RWPE1 (cell line): ENCODE measurements around the gene PHC2.

Experiments used
- CTCF ChIA-PET: fragments of 350-600 bp; sonication (Branson Sonifier 250); formaldehyde crosslinking; extraction: SDS; loops from one replicate; lab custom pipeline; 2021; lab: Yijun Ruan, JAX
- POLR2A ChIA-PET: fragments of 400-600 bp; formaldehyde crosslinking; extraction: SDS; loops from one replicate; lab custom pipeline; 2020; ENCODE audit warnings: antibody characterized with exemption; ENCODE audit not compliant: low non-redundant PET; lab: Yijun Ruan, JAX
- DNase-seq: peaks from one replicate; pipeline ENCODE4 v3.0.0; 2012; ENCODE audit warnings: low spot score
- H3K27ac ChIP-seq: fragments of 450-650 bp; 2 replicates; pipeline ENCODE4 v1.5.1; 2017
- TF ChIP-seq, protein P1 (sequence below): fragments of 450-650 bp; conservative IDR thresholded peaks from 2 replicates; pipeline ENCODE4 v1.5.1; 2017; ENCODE audit warnings: low read depth, mild to moderate bottlenecking

Gene PHC2

DNA sequence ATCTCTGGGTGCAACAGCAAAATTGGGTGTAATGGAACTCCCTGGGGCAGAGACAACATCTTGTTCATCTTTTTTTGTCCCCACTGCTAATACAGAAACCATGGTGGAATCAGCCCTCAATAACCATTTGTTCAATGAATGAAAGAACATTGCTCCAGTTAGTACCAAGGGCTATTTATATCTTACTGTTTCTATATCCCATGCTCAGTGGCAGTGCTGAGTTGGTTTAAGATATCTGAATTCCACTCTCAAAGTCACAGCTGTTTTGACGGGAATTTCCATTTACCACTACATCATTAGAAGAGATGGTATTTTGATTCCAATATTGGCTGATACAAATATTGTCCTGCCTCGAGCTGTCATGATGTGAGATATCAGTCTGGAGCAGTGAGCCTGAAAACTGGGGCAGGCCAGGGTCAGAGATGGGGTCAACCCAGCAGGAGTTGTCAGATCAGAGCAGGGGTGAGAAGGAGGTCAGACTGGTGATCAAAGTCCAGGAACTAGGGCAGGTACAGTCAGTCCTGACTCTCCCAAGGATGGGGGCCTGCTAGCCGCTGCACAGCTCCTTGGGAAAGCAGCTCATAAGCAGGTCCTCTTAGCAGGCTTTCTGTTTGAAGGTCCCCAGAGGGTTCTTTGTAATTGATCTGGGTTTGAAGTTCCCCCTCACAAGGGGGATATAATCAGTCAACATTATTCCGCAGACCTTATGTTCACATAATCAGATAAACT is 5.8 kb upstream of the PHC2 start:
- no peak for DNase-seq
- ChIA-PET CTCF (interaction anchor here (0.6 kb wide), 1 partner anchor 24 kb away, joined by 3 read pairs; no protein-coding TSS in a partner anchor), POLR2A (no interaction called here)

DNA sequence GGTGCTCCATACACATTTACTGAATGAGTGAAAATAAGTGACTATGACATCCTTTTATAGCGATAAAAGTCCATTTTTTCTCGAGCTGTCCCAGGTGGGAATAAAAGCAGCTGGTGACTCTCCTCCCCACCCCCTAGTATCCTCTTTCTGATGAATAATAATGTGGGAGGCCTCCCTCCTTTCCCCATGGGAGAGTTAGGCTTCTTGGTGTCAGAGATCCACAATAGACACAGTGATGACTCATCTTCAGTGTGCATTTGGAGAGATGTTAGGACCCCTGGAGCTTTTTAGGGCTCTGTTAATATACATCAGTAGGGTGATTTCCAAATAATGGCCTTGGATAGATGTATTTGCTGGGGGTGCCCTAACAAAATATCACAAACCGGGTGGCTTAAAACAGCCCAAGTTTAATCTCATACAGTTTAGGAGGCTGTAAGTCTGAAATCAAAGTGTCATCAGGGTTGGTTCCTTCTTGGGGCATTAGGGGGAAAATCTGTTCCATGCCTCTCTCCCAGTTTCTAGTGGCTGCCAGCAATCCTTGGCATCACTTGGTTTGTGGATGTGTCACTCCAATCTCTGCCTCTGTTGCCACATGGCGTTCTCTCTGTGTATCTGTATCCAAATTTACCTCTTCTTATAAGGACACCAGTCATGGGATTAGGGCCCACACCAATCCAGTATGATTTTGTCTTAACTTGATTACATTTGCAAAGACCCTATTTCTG is 4.4 kb upstream of the PHC2 start:
- TF ChIP-seq, protein P1, sequence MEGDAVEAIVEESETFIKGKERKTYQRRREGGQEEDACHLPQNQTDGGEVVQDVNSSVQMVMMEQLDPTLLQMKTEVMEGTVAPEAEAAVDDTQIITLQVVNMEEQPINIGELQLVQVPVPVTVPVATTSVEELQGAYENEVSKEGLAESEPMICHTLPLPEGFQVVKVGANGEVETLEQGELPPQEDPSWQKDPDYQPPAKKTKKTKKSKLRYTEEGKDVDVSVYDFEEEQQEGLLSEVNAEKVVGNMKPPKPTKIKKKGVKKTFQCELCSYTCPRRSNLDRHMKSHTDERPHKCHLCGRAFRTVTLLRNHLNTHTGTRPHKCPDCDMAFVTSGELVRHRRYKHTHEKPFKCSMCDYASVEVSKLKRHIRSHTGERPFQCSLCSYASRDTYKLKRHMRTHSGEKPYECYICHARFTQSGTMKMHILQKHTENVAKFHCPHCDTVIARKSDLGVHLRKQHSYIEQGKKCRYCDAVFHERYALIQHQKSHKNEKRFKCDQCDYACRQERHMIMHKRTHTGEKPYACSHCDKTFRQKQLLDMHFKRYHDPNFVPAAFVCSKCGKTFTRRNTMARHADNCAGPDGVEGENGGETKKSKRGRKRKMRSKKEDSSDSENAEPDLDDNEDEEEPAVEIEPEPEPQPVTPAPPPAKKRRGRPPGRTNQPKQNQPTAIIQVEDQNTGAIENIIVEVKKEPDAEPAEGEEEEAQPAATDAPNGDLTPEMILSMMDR, result no peak
- CTCF ChIA-PET, result interaction anchor here (0.7 kb wide), 1 partner anchor 19 kb away, joined by 3 read pairs; no protein-coding TSS in a partner anchor
- no peak for DNase-seq
- POLR2A ChIA-PET, result no interaction called here
- no peak overlapping the region for H3K27ac ChIP-seq

More for the DNA sequence above, 5.8 kb upstream of the PHC2 start:
- no peak overlapping the region for H3K27ac ChIP-seq
- TF ChIP-seq, protein P1, result no peak

- CTCF ChIA-PET, result interaction anchor here (1.6 kb wide), 1 partner anchor 36 kb away, joined by 4 read pairs; no protein-coding TSS in a partner anchor
- POLR2A ChIA-PET, result no interaction called here
- no peak overlapping the region for H3K27ac ChIP-seq
- TF ChIP-seq, protein P1, result no peak
- DNase-seq, result no peak
These were observed 3.5 kb upstream of the PHC2 start for GRCh38 chr1:33434363-33434750.

DNA sequence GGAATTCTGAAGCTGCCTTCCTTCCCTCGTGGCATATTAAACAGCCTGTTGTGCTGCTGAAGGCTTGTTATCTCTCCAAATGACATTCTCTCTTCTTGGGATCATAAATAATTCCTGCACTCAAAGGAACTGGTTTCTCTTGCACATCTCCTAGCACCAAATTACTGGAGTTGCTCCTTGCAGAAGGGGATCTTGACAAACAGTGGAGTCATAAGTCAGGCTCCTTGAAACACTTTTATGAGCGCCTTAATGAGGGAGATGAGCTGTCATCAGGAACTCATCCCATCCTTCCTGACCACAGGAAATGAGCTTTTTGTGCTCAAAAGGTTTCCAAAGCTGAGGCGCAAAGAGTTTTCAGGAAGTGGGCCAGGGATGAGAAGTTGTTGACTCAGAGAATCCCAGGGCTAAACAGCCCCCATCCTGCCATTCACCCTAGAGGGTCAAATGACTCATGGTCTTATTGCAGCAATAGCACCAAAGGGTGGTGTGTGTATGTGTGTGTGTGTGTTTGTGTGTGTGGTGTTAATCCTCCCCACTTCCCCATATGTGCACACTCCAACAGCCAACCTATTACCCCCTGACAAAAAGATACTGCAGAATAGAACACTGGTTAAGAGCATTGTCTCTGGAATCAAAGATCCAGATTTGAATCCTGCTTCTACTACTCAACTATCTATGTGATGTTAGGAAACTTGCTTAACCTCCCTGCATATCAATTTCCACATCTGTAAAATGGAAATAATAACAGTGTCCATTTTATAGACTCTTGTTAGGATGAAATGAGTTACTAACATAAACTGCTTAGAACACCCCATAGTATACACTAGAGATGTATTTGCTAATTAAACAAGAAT is 2.8 kb upstream of the PHC2 start:
- POLR2A ChIA-PET, result no interaction called here
- H3K27ac ChIP-seq, result peak overlapping the region; percentile 50; the same call in 1 of the 2 replicates
- TF ChIP-seq, protein P1, result no peak
- DNase-seq, result peak; percentile 96
- CTCF ChIA-PET, result interaction anchor here (1.6 kb wide), 1 partner anchor 37 kb away, joined by 4 read pairs; no protein-coding TSS in a partner anchor

DNA sequence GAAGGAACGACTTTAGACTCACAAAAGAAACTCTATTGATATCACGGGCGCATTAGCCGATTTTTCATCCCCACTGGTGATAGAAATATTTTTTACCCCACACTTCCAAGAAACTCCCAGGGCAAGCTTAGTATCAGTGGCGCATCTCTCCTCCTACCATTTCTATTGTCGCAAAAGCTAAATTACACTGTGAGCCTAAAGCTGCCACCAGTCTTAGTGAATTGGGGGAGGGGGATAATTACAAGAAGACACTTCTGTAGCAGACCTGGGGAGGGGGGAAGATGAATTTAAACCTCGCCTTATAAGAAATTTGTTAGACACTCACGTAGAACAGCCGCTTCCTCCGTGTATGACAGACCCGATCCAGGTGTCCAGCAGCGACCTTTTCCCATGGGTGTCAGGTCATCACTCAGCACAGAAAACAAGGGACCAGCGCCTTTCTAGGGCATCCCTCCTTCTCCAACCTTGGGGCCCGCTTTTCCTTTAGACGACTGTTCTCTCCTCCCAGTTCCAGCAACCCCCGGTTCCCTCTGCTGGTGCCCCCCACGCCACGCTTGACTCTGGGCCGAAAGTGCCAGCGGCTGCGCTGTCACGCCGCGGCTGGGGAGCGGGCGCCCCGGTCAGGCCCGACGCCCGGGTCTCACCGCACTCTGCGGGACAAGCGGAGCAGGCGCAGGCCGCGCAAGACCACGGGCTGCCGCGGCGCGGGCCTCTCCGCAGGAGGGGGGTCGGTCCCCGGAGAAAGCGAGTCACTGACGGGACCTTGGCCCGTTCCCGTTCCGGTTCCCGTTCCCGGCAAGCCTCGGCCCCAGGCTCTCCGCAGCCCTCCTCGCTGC is 821 bp downstream of the PHC2 start:
- H3K27ac ChIP-seq, result peak overlapping the region; percentile 78
- ChIA-PET CTCF (interaction anchor here (1.0 kb wide), 2 partner anchors 30 to 466 kb away, joined by 4 to 5 read pairs; no protein-coding TSS in a partner anchor), POLR2A (interaction anchor here (0.6 kb wide), 1 partner anchor 441 kb away, joined by 4 read pairs; no protein-coding TSS in a partner anchor)
- TF ChIP-seq, protein P1, result no peak
- DNase-seq, result no peak
